Measurements from ENCODE around the gene SP2. TPM values are rescaled to one million over a fixed set of nuclear protein-coding genes. Genes with fewer than 3 reads are reported as not detected.

Gene SP2
- total and polyA plus RNA-seq, 2 of the 13 experiments (the other 11 are each of a cell fraction or from before 2014, with no cell fraction given): 1.4 to 4.8 TPM

GRCh38 chr17:47917581-47917980 lies 21.5 kb downstream of the SP2 start:
- in situ Hi-C loops (cut with HindIII; ENCODE audit: extremely low pct_ligation_motif_present, low pct_unique_long_range_greater_than_20kb): no loop called here
- Histone ChIP-seq H2AFZ (ENCODE audit: low read length) (no peak overlapping the region), H3K36me3 (replicated peaks in 1 of 2; ENCODE audit: control insufficient read depth in 1 of 2, insufficient read depth in 2 of 2, low read length in 2 of 2) (peaks cover 8 to 20% of the 10 kb centered on the region in 2 experiments; a peak in 3 of 5 replicates), H3K4me1 (ENCODE audit: insufficient read depth, low read length) (peaks cover 7% of the 10 kb centered on the region), H3K4me2 (ENCODE audit: low read depth, low read length) (no peak overlapping the region), H3K79me2 (ENCODE audit: insufficient read depth, low read length) (no peaks in the 10 kb centered on the region), H4K20me1 (ENCODE audit: insufficient read depth, low read length) (no peaks in the 10 kb centered on the region), H3K4me3 (replicated peaks in 1 of 3; ENCODE audit: insufficient read depth in 1 of 3, low read depth in 2 of 3, low read length in 3 of 3) (no peak overlapping the region), H3K9ac (ENCODE audit: insufficient read depth, low read depth, low read length) (no peak overlapping the region), H3K27me3 (ENCODE audit: control insufficient read depth in 1 of 2, insufficient read depth in 2 of 2, low read length in 2 of 2) (no peaks in the 10 kb centered on the region), H3K9me3 (ENCODE audit: low read length) (no peaks in the 10 kb centered on the region), H3K27ac (ENCODE audit: extremely low read length, insufficient read depth, low read length) (no peak overlapping the region)
- ChIA-PET POLR2A (no interaction called here), CTCF (ENCODE audit: low intra/inter-chr PET ratio, low total read pairs) (no interaction called here)
- no peak for ATAC-seq
- 89% methylated on average over 2 of the region's 2 CpGs for WGBS (ENCODE audit: low lambda C conversion rate)
- intact Hi-C loops (cut with micrococcal nuclease; ENCODE audit: unreplicated experiment): no loop called here
- FAIRE-seq: no peak
- DNase-seq (ENCODE audit: low spot score): no peak
- BruUV-seq (replicated peaks): no TSS peak
- TF ChIP-seq ETS1 (CRISPR knock-in tag; IDR thresholded peaks at IDR 0.05): no peak
- TF ChIP-seq ZFP90 (CRISPR knock-in tag; IDR thresholded peaks at IDR 0.05; ENCODE audit: borderline replicate concordance): no peak
- no peak for TF ChIP-seq SIX1 (CRISPR knock-in tag; IDR thresholded peaks at IDR 0.05; ENCODE audit: borderline replicate concordance)
- no peak for TF ChIP-seq ONECUT2 (CRISPR knock-in tag; IDR thresholded peaks at IDR 0.05)
- TF ChIP-seq ZNF17 (CRISPR knock-in tag; IDR thresholded peaks at IDR 0.05): no peak
- no peak for TF ChIP-seq REST (IDR thresholded peaks at IDR 0.05; ENCODE audit: borderline replicate concordance in 1 of 2, low read depth in 1 of 2, low read length in 2 of 2)
- no peak for TF ChIP-seq ZNF10 (CRISPR knock-in tag; IDR thresholded peaks at IDR 0.05; ENCODE audit: borderline replicate concordance, low read depth)
- no peak for TF ChIP-seq ZNF253 (CRISPR knock-in tag; IDR thresholded peaks at IDR 0.05; ENCODE audit: borderline replicate concordance)
- no peak for TF ChIP-seq RBM39 (IDR thresholded peaks at IDR 0.05; ENCODE audit: low read depth, low read length, poor library complexity, severe bottlenecking)
- no peak for TF ChIP-seq KIAA2018 (CRISPR knock-in tag; IDR thresholded peaks at IDR 0.05; ENCODE audit: borderline replicate concordance)
- no peak for TF ChIP-seq ZNF782 (CRISPR knock-in tag; IDR thresholded peaks at IDR 0.05; ENCODE audit: borderline replicate concordance)

Data from HepG2 (cell line).